Measurements from ENCODE around the gene SIGLEC12.

SIGLEC12 gene

DNA sequence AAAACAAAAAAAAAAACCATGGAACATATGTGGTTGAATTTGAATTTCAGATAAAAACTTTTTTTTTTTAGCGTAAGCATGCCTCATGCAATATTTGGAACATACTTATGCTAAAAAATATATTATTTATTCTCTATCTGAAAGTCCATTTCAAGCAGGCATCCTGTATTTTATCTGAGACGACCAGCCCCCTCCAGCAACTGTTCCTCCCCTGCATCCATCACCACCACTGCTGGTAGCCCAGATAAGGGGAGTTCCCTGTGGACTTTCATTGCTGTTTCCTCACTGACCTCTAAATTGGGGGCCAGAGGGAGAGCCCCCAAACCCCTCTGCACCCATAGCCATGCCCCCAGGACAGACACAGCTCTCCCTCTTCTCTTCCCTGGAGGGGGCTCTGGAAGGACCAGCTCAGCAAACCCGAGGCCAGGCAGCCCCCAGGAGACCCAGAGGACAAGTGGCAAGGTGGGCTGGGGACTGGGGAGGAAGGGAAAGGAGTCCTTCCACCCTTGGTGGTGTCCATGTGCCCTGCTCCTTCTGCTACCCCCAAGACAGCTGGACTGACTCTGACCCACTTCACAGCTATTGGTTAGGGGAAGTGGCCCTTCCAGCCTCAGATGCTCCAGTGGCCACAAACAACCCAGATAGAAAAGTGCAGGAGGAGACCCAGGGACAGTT, 6.6 kb upstream of the SIGLEC12 start:
- no peak for DNase-seq
- peaks cover 0 to 7% of the 10 kb centered on the region in 2 donors for H3K27me3 ChIP-seq
- intact Hi-C loops (cut with DNase I; ENCODE audit: low total_unique reads) = no loop called here

DNA sequence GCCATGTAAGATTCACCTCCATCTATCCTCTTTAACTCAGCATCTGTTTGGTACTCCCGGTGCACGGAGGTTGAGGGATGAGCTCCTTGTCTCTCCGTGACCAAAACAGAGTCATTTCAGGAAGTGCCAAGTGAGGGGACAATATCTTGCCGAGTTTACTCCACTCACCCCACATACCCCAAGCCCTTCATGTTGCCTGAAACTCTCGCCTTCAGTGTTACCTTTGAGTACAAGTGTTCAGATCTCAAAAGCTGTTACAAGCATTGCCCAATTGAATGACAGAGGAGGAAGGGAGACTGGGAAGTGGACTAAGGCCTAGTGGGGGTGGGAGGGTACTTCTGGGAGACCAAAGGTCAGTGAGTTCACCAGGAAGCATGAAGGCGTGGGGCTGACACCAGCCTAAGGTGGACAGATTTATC, 6.0 kb upstream of the SIGLEC12 start:
- Histone ChIP-seq H3K9me3 (peaks cover 0 to 3% (median 0%) of the 10 kb centered on the region in 3 donors), H3K27me3 (peaks cover 0 to 7% of the 10 kb centered on the region in 2 donors), H3K27ac (no peak overlapping the region), H3K36me3 (no peaks in the 10 kb centered on the region), H3K4me3 (no peak overlapping the region), H3K4me1 (no peaks in the 10 kb centered on the region)
- no peak for DNase-seq
- TF ChIP-seq CTCF (IDR thresholded peaks at IDR 0.05) = no peak
- intact Hi-C loops (cut with DNase I; ENCODE audit: low total_unique reads) = no loop called here

More for the DNA sequence above, 6.6 kb upstream of the SIGLEC12 start:
- Histone ChIP-seq H3K4me1 (no peaks in the 10 kb centered on the region), H3K9me3 (peaks cover 0 to 3% (median 0%) of the 10 kb centered on the region in 3 donors), H3K4me3 (no peak overlapping the region), H3K27ac (no peak overlapping the region), H3K36me3 (no peaks in the 10 kb centered on the region)
- TF ChIP-seq CTCF (IDR thresholded peaks at IDR 0.05) = no peak

DNA sequence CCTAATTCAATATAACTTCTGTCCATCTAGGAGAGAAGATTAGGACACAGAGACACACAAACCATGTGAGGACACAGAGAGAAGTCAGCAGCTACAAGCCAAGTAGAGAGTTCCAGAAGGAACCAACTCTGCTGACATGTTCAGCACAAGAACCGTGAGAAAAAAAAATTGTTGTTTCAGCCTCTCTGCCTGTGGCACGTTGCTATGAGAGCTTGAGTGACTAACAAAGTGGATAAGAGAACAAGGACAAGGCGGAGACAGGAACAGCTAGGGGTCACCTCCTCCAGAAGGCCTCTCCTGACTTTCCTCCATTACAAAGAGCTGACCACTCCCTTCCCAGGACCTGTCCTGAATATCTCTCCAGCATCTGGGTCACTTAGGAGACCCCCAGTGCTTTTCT, 5.6 kb upstream of the SIGLEC12 start:
- H3K27me3 ChIP-seq = peaks cover 0 to 7% of the 10 kb centered on the region in 2 donors
- TF ChIP-seq CTCF (IDR thresholded peaks at IDR 0.05) = no peak
- no peaks in the 10 kb centered on the region for H3K36me3 ChIP-seq
- no peaks in the 10 kb centered on the region for H3K4me1 ChIP-seq
- DNase-seq = no peak
- intact Hi-C loops (cut with DNase I; ENCODE audit: low total_unique reads) = no loop called here
- peaks cover 0 to 3% (median 0%) of the 10 kb centered on the region in 3 donors for H3K9me3 ChIP-seq
- H3K4me3 ChIP-seq = no peak overlapping the region
- H3K27ac ChIP-seq = no peak overlapping the region

- no peak for DNase-seq
- Histone ChIP-seq H3K9me3 (peaks cover 0 to 3% (median 0%) of the 10 kb centered on the region in 3 donors), H3K4me3 (no peak overlapping the region), H3K4me1 (no peaks in the 10 kb centered on the region), H3K36me3 (no peaks in the 10 kb centered on the region), H3K27ac (no peak overlapping the region), H3K27me3 (peaks cover 0 to 7% of the 10 kb centered on the region in 2 donors)
- no peak for TF ChIP-seq CTCF (IDR thresholded peaks at IDR 0.05)
- intact Hi-C loops (cut with DNase I; ENCODE audit: low total_unique reads) = no loop called here
These were observed 4.3 kb upstream of the SIGLEC12 start for GRCh38 chr19:51505904-51506303.

DNA sequence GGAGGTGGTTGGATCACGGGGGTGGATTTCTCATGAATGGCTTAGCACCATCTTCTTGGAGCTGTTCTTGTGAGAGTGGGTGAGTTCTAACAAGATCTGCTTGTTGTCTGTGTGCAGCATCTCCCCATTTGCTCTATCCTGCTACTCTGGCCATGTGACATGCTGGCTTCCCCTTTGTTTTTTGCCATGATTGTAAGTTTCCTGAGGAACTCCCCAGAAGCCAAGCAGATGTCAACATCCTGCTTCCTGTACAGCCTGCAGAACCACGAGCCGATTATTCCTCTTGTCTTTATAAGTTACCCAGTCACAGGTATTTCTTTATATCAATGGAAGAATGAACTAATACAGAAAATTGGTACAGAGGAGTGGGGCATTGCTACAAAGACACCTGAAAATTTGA, 2.3 kb upstream of the SIGLEC12 start:
- no peak overlapping the region for H3K27ac ChIP-seq
- DNase-seq = no peak
- no peak for TF ChIP-seq CTCF (IDR thresholded peaks at IDR 0.05)
- no peaks in the 10 kb centered on the region for H3K4me1 ChIP-seq
- H3K36me3 ChIP-seq = no peaks in the 10 kb centered on the region
- peaks cover 0 to 17% of the 10 kb centered on the region in 2 donors for H3K27me3 ChIP-seq
- H3K9me3 ChIP-seq = peaks cover 0 to 3% (median 0%) of the 10 kb centered on the region in 3 donors
- no peak overlapping the region for H3K4me3 ChIP-seq
- intact Hi-C loops (cut with DNase I; ENCODE audit: low total_unique reads) = no loop called here
